SK-N-SH (cell line): ENCODE measurements around the gene CFAP68. TPM values are rescaled to one million over a fixed set of nuclear protein-coding genes. Genes with fewer than 3 reads are reported as not detected.

Experiments used
- CTCF ChIA-PET: fragments of 300-600, 350-600 bp; formaldehyde crosslinking; extraction: SDS; loops from one replicate; lab custom pipeline; 2021; lab: Yijun Ruan, JAX
- POLR2A ChIA-PET: fragments of 350-600 bp; sonication (Branson Sonifier 250); formaldehyde crosslinking; extraction: SDS; loops from one replicate; lab custom pipeline; 2020; ENCODE audit warnings: antibody characterized with exemption, inconsistent platforms; lab: Yijun Ruan, JAX
- DNase-seq: peaks from one replicate; pipeline ENCODE4 v3.0.0; 2012
- H2AFZ ChIP-seq: fragments of 200-600 bp; sonication (generic); 2 replicates; pipeline ENCODE4 v1.8.1; 2016; ENCODE audit warnings: antibody characterized with exemption, mild to moderate bottlenecking, low read depth
- H3F3A ChIP-seq: fragments of 200-600 bp; sonication (generic); replicated peaks from 2 replicates; pipeline ENCODE3; 2016; ENCODE audit warnings: antibody characterized with exemption, mild to moderate bottlenecking; ENCODE audit not compliant: insufficient read depth
- H3K27ac ChIP-seq, 2 experiments: fragments of 200-500 bp in 1 of 2; fragments of 200-600 bp in 1 of 2; sonication (Bioruptor generic) in 1 of 2; sonication (generic), shearing (Covaris generic) in 1 of 2; 2 replicates each; pipeline versions ENCODE4 v1.5.1 to v1.6.1; 2014 to 2016; ENCODE audit warnings: low read depth in 2 of 2, inconsistent platforms in 1 of 2, low read length in 1 of 2, mild to moderate bottlenecking in 1 of 2, mixed read lengths in 1 of 2
- H3K27me3 ChIP-seq: fragments of 200-600 bp; sonication (generic), shearing (Covaris generic); 2 replicates; pipeline ENCODE4 v1.6.1; 2016; ENCODE audit warnings: mixed run types; ENCODE audit not compliant: insufficient read depth
- H3K36me3 ChIP-seq, 2 experiments: fragments of 200-500 bp in 1 of 2; fragments of 200-600 bp in 1 of 2; sonication (Bioruptor generic) in 1 of 2; sonication (generic) in 1 of 2; replicated peaks in 1 of 2; 2 replicates each; pipeline versions ENCODE3 to v1.5.1; 2014 to 2016; ENCODE audit warnings: low read length in 1 of 2, mild to moderate bottlenecking in 1 of 2; ENCODE audit not compliant: insufficient read depth in 2 of 2, control insufficient read depth in 1 of 2
- H3K4me1 ChIP-seq, 2 experiments: fragments of 200-500 bp in 1 of 2; fragments of 200-600 bp in 1 of 2; sonication (Bioruptor generic) in 1 of 2; sonication (generic), shearing (Covaris generic) in 1 of 2; 2 replicates each; pipeline versions ENCODE4 v1.5.1 to v1.6.1; 2014 to 2016; ENCODE audit warnings: low read depth in 1 of 2, low read length in 1 of 2, mixed run types in 1 of 2; ENCODE audit not compliant: insufficient read depth in 2 of 2, control insufficient read depth in 1 of 2
- H3K4me2 ChIP-seq: fragments of 200-600 bp; sonication (generic), shearing (Covaris generic); 2 replicates; pipeline ENCODE4 v1.6.1; 2017; ENCODE audit warnings: mixed run types
- H3K4me3 ChIP-seq, 2 experiments: fragments of 200-500 bp in 1 of 2; fragments of 200-600 bp in 1 of 2; sonication (Bioruptor generic) in 1 of 2; sonication (generic), shearing (Covaris generic) in 1 of 2; 2 replicates each; pipeline versions ENCODE4 v1.5.1 to v1.8.1; 2014 to 2016; ENCODE audit warnings: low read depth in 2 of 2, inconsistent platforms in 1 of 2, low read length in 1 of 2, mild to moderate bottlenecking in 1 of 2, mixed read lengths in 1 of 2, moderate library complexity in 1 of 2
- H3K79me2 ChIP-seq: fragments of 200-600 bp; sonication (generic); 2 replicates; pipeline ENCODE4 v1.8.1; 2017; ENCODE audit warnings: mild to moderate bottlenecking; ENCODE audit not compliant: insufficient read depth
- H3K9ac ChIP-seq: fragments of 200-600 bp; sonication (generic); 2 replicates; pipeline ENCODE4 v1.6.1; 2017; ENCODE audit warnings: mixed run types
- H3K9me2 ChIP-seq: fragments of 200-600 bp; sonication (generic); 2 replicates; pipeline ENCODE4 v1.6.1; 2017; ENCODE audit warnings: mixed run types
- H3K9me3 ChIP-seq: fragments of 200-600 bp; sonication (generic); 2 replicates; pipeline ENCODE4 v1.6.1; 2017; ENCODE audit warnings: mixed run types, mild to moderate bottlenecking, moderate library complexity
- H4K20me1 ChIP-seq: fragments of 200-600 bp; sonication (generic); 2 replicates; pipeline ENCODE4 v1.6.1; 2017; ENCODE audit warnings: mild to moderate bottlenecking, mixed run types; ENCODE audit not compliant: insufficient read depth
- ELF1 ChIP-seq: IDR thresholded peaks from 2 replicates; pipeline ENCODE4 v1.4.0; 2012
- EP300 ChIP-seq, 2 experiments: IDR thresholded peaks; 2 replicates each; pipeline versions ENCODE4 v1.4.0 to v1.6.1; 2012; ENCODE audit warnings: borderline replicate concordance in 1 of 2, low read depth in 1 of 2, low read length in 1 of 2
- FOXJ3 ChIP-seq: sonication (generic); formaldehyde crosslinking; IDR thresholded peaks from 2 replicates; pipeline ENCODE4 v1.5.1; 2020; ENCODE audit warnings: mild to moderate bottlenecking, missing genetic modification reagents
- FOXM1 ChIP-seq: IDR thresholded peaks from 2 replicates; pipeline ENCODE4 v1.4.0; 2012; ENCODE audit warnings: low read depth, mild to moderate bottlenecking
- GABPA ChIP-seq: IDR thresholded peaks from 2 replicates; pipeline ENCODE4 v1.4.0; 2012; ENCODE audit warnings: low read depth, mild to moderate bottlenecking
- GATA2 ChIP-seq: sonication (generic); formaldehyde crosslinking; IDR thresholded peaks from 2 replicates; pipeline ENCODE4 v1.5.0; 2020; ENCODE audit warnings: mild to moderate bottlenecking, missing genetic modification reagents
- JUND ChIP-seq: IDR thresholded peaks from 2 replicates; pipeline ENCODE4 v1.4.0; 2012
- MAX ChIP-seq: IDR thresholded peaks from 2 replicates; pipeline ENCODE4 v1.4.0; 2012; ENCODE audit warnings: low read depth
- MXI1 ChIP-seq: IDR thresholded peaks from 2 replicates; pipeline ENCODE4 v1.6.1; 2012; ENCODE audit warnings: mild to moderate bottlenecking, low read depth, low read length, improper control_type of control experiment
- NFIC ChIP-seq: IDR thresholded peaks from 2 replicates; pipeline ENCODE4 v1.4.0; 2012; ENCODE audit warnings: borderline replicate concordance
- NRF1 ChIP-seq: IDR thresholded peaks from 2 replicates; pipeline ENCODE4 v1.6.1; 2012; ENCODE audit warnings: low read depth, mild to moderate bottlenecking, low read length
- RAD21 ChIP-seq: IDR thresholded peaks from 2 replicates; pipeline ENCODE4 v1.6.1; 2012; ENCODE audit warnings: mild to moderate bottlenecking, low read length
- RCOR1 ChIP-seq: fragments of 150-350 bp; IDR thresholded peaks from 2 replicates; pipeline ENCODE4 v1.6.1; 2017; ENCODE audit warnings: antibody characterized with exemption, low read length
- RXRA ChIP-seq: IDR thresholded peaks from 2 replicates; pipeline ENCODE4 v1.4.0; 2012; ENCODE audit warnings: low read depth, mild to moderate bottlenecking, borderline replicate concordance
- SIN3A ChIP-seq: IDR thresholded peaks from 2 replicates; pipeline ENCODE4 v1.6.1; 2012; ENCODE audit warnings: low read depth, mild to moderate bottlenecking, low read length, moderate library complexity, borderline replicate concordance
- SMC3 ChIP-seq: IDR thresholded peaks from 2 replicates; pipeline ENCODE4 v1.6.1; 2012; ENCODE audit warnings: low read depth, low read length, improper control_type of control experiment
- TAF1 ChIP-seq: IDR thresholded peaks from 2 replicates; pipeline ENCODE4 v1.6.1; 2012; ENCODE audit warnings: low read depth, mild to moderate bottlenecking, low read length, moderate library complexity, borderline replicate concordance
- TCF12 ChIP-seq: IDR thresholded peaks from 2 replicates; pipeline ENCODE4 v1.4.0; 2012
- YY1 ChIP-seq: IDR thresholded peaks from 2 replicates; pipeline ENCODE4 v1.4.0; 2012; ENCODE audit warnings: low read depth, mild to moderate bottlenecking
- WGBS: methylation state at CpG from one replicate; pipeline ENCODE4 v1.1.6; 2017; ENCODE audit warnings: low lambda C conversion rate; 5-methylcytosine and 5-hydroxymethylcytosine counted together
- polyA plus RNA-seq, 3 experiments: library from polyadenylated mRNA; depleted of rRNA; stranded (reverse); fragments of >200 nt; gene quantifications; 2 replicates each; pipeline ENCODE4 v1.2.3, GENCODE V29; 2012
- small RNA-seq, 7 experiments: library from RNA; depleted of rRNA; stranded (forward); fragments of <200 nt; gene quantifications; one replicate each; pipeline ENCODE3, GENCODE V24; 2012
- TF ChIP-seq, protein P1 (sequence below): fragments of 150-350 bp; IDR thresholded peaks from 2 replicates; pipeline ENCODE4 v1.6.1; 2017; ENCODE audit warnings: antibody characterized with exemption, low read length, low read depth, borderline replicate concordance
- TF ChIP-seq, protein P2 (sequence below): IDR thresholded peaks from 2 replicates; pipeline ENCODE4 v1.4.0; 2012; ENCODE audit warnings: low read depth, borderline replicate concordance

Gene CFAP68
- polyA plus RNA-seq, 1 of the 3 experiments (the other 2 are of a cell fraction): 61.2 TPM

DNA sequence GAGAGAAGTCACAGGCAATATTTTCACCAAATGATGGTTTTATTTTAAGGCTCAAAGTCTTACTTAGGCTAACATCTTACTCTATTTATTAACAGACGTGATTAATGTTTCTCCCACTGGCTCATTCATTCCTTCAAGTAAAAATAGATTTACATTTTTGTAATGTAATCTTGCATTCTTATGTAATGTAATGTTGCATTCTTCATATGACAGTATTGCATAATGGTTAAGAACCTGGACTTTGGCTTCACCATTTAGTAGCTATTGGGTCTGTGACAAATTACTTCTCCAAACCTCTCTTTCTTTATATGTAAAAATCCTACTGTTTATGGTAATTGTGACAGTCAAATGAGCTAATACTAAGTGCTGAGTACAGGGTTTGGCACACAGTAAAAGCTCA, 54.5 kb downstream of the CFAP68 start:
- Histone ChIP-seq H3K9ac (no peak overlapping the region), H3K27ac (no peak overlapping the region; a peak in 1 of 4 replicates), H3K9me3 (no peaks in the 10 kb centered on the region), H2AFZ (no peak overlapping the region), H3K36me3 (no peaks in the 10 kb centered on the region), H3K27me3 (no peaks in the 10 kb centered on the region), H3K4me3 (no peak overlapping the region), H3F3A (peaks cover 18% of the 10 kb centered on the region), H3K79me2 (peaks cover 18% of the 10 kb centered on the region; the same call in 1 of the 2 replicates), H3K9me2 (no peaks in the 10 kb centered on the region), H3K4me2 (no peak overlapping the region), H4K20me1 (no peaks in the 10 kb centered on the region), H3K4me1 (peaks cover 28 to 37% of the 10 kb centered on the region in 2 experiments; a peak in 3 of 4 replicates)
- no peak for DNase-seq
- TF ChIP-seq RXRA: no peak
- TF ChIP-seq SIN3A: no peak
- TF ChIP-seq JUND: no peak
- no peak for TF ChIP-seq ELF1
- ChIA-PET POLR2A (no interaction called here), CTCF (interaction anchor here (0.7 to 15.8 kb wide), 5 partner anchors 42 to 90 kb away, joined by 3 to 272 read pairs (median 3); partner anchors contain the start of gene ALG9)
- 48% methylated on average over 1 of the region's 1 CpG for WGBS

GRCh38 chr11:111934306-111934705, 55.0 kb downstream of the CFAP68 start:
- 85% methylated on average over 1 of the region's 1 CpG for WGBS
- no peaks in the 10 kb centered on the region for H3K9me3 ChIP-seq

More at GRCh38 chr11:111934306-111934705, 55.0 kb downstream of the CFAP68 start:
- peaks cover 19% of the 10 kb centered on the region for H3F3A ChIP-seq
- H3K4me2 ChIP-seq: no peak overlapping the region
- H4K20me1 ChIP-seq: no peaks in the 10 kb centered on the region
- no peak overlapping the region for H2AFZ ChIP-seq
- no peak overlapping the region; a peak in 1 of 4 replicates for H3K27ac ChIP-seq
- H3K9ac ChIP-seq: no peak overlapping the region
- H3K4me3 ChIP-seq: no peak overlapping the region
- no peaks in the 10 kb centered on the region for H3K9me2 ChIP-seq
- peaks cover 18% of the 10 kb centered on the region; the same call in 1 of the 2 replicates for H3K79me2 ChIP-seq
- POLR2A ChIA-PET: no interaction called here
- H3K4me1 ChIP-seq: peaks cover 33 to 40% of the 10 kb centered on the region in 2 experiments; a peak in 3 of 4 replicates
- DNase-seq: no peak
- H3K27me3 ChIP-seq: no peaks in the 10 kb centered on the region
- H3K36me3 ChIP-seq: no peaks in the 10 kb centered on the region
- TF ChIP-seq GATA2 (no peak), EP300 (IDR thresholded peaks at IDR 0.05; ENCODE audit: borderline replicate concordance in 1 of 2, low read depth in 1 of 2, low read length in 1 of 2) (no peak), JUND (no peak), YY1 (no peak), MAX (no peak), TAF1 (no peak), TCF12 (no peak), NRF1 (no peak), FOXM1 (no peak), RAD21 (no peak), FOXJ3 (CRISPR knock-in tag) (no peak), ELF1 (no peak), MXI1 (no peak), RXRA (no peak), RCOR1 (no peak), GABPA (no peak), SMC3 (no peak), NFIC (no peak)
- TF ChIP-seq, protein P1, sequence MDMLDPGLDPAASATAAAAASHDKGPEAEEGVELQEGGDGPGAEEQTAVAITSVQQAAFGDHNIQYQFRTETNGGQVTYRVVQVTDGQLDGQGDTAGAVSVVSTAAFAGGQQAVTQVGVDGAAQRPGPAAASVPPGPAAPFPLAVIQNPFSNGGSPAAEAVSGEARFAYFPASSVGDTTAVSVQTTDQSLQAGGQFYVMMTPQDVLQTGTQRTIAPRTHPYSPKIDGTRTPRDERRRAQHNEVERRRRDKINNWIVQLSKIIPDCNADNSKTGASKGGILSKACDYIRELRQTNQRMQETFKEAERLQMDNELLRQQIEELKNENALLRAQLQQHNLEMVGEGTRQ: no peak
- TF ChIP-seq, protein P2, sequence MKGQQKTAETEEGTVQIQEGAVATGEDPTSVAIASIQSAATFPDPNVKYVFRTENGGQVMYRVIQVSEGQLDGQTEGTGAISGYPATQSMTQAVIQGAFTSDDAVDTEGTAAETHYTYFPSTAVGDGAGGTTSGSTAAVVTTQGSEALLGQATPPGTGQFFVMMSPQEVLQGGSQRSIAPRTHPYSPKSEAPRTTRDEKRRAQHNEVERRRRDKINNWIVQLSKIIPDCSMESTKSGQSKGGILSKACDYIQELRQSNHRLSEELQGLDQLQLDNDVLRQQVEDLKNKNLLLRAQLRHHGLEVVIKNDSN: no peak
- CTCF ChIA-PET: interaction anchor here (0.7 to 15.8 kb wide), 5 partner anchors 42 to 90 kb away, joined by 3 to 272 read pairs (median 3); partner anchors contain the start of gene ALG9

Small RNA genes within 50 kb of the gene (small RNA-seq; reads per million reads assigned to genes)
- gene C11orf52 (0 reads per million in 7 experiments), gene GNG5P3 (0 reads per million in 7 experiments), gene RNA5SP351 (0 to 2.3 (median 0) reads per million in 7 experiments), gene RPL37AP8 (0 to 0.77 (median 0) reads per million in 7 experiments)

Other genes starting within 250 kb of the CFAP68 start
- 25.9 and 32.3 TPM in 2 replicates for gene PPP2R1B, start 113.2 kb upstream of the CFAP68 start, polyA plus RNA-seq (2012; rRNA removed)
- gene ALG9, start 8.0 kb upstream of the CFAP68 start, polyA plus RNA-seq (2012; rRNA removed): 17.9 and 23.4 TPM in 2 replicates
- gene FDXACB1, start 376 bp upstream of the CFAP68 start, polyA plus RNA-seq (2012; rRNA removed): 2.8 and 3.2 TPM in 2 replicates
- gene CRYAB, start 32.2 kb downstream of the CFAP68 start, polyA plus RNA-seq (2012; rRNA removed): 0.92 and 1.5 TPM in 2 replicates
- not detected in 2 replicates for gene HSPB2, start 33.2 kb downstream of the CFAP68 start, polyA plus RNA-seq (2012; rRNA removed)
- gene C11orf52, start 39.4 kb downstream of the CFAP68 start, polyA plus RNA-seq (2012; rRNA removed): not detected in 2 replicates
- 5.3 and 6.8 TPM in 2 replicates for gene DIXDC1, start 57.8 kb downstream of the CFAP68 start, polyA plus RNA-seq (2012; rRNA removed)
- 14.4 and 17.8 TPM in 2 replicates for gene DLAT, start 145.9 kb downstream of the CFAP68 start, polyA plus RNA-seq (2012; rRNA removed)
- gene PIH1D2, start 194.5 kb downstream of the CFAP68 start, polyA plus RNA-seq (2012; rRNA removed): 0.97 and 2.0 TPM in 2 replicates
- 9.2 and 13.1 TPM in 2 replicates for gene NKAPD1, start 194.8 kb downstream of the CFAP68 start, polyA plus RNA-seq (2012; rRNA removed)
- gene TIMM8B, start 207.2 kb downstream of the CFAP68 start, polyA plus RNA-seq (2012; rRNA removed): 156 and 188 TPM in 2 replicates
- 169 and 192 TPM in 2 replicates for gene SDHD, start 207.3 kb downstream of the CFAP68 start, polyA plus RNA-seq (2012; rRNA removed)